A549 (cell line): ENCODE data around the gene MAML1. TPM values are rescaled to one million over a fixed set of nuclear protein-coding genes. Genes with fewer than 3 reads are reported as not detected.
A peak's percentile ranks its signal among the peaks of the same experiment; 100 is the strongest.

Experiments
- ATAC-seq, 2 experiments: fragments of 200-7000 bp in 1 of 2; fragments of >200 bp in 1 of 2; cut with Nextera tagmentation in 1 of 2; cut with Tn5 transposase in 1 of 2; 3 replicates each; pipeline versions ENCODE4 v1.8.0 to v1.9.1; 2018 to 2020; ENCODE audit warnings: mild to moderate bottlenecking in 1 of 2, moderate library complexity in 1 of 2
- CTCF ChIA-PET: fragments of 300-600 bp; sonication (Branson Sonifier 250); formaldehyde crosslinking; extraction: SDS; loops from one replicate; lab custom pipeline; 2021; ENCODE audit warnings: antibody characterized with exemption, inconsistent platforms; lab: Yijun Ruan, JAX
- POLR2A ChIA-PET: fragments of 350-600 bp; formaldehyde crosslinking; extraction: SDS; loops from one replicate; lab custom pipeline; 2021; ENCODE audit warnings: antibody characterized with exemption, inconsistent platforms; lab: Yijun Ruan, JAX
- DNase-seq, 2 experiments: peaks; one replicate each; pipeline versions ENCODE4 v3.0.0 to v3.0.0-alpha.2; 2011 to 2016; ENCODE audit warnings: low read depth in 1 of 2, low spot score in 1 of 2
- FAIRE-seq: peaks from 2 replicates; lab custom pipeline; 2011; peaks lifted over from hg19 to GRCh38; lab: Jason Lieb, UNC
- H3K27ac ChIP-seq, 2 experiments: fragments of >200 bp; sonication (Bioruptor Twin); formaldehyde crosslinking; 3 replicates each; pipeline ENCODE4 v1.5.1; 2016 to 2017
- H3K4me1 ChIP-seq: fragments of >200 bp; sonication (Bioruptor Twin); formaldehyde crosslinking; 3 replicates; pipeline ENCODE4 v1.6.1; 2016
- H3K4me2 ChIP-seq: fragments of >200 bp; sonication (Bioruptor Twin); formaldehyde crosslinking; 3 replicates; pipeline ENCODE4 v1.6.1; 2016
- H3K4me3 ChIP-seq: fragments of >200 bp; sonication (Bioruptor Twin); formaldehyde crosslinking; 3 replicates; pipeline ENCODE4 v1.5.1; 2016
- H3K9me3 ChIP-seq: fragments of >200 bp; sonication (Bioruptor Twin); formaldehyde crosslinking; 3 replicates; pipeline ENCODE4 v1.6.1; 2016
- BHLHE40 ChIP-seq: IDR thresholded peaks from 2 replicates; pipeline ENCODE4 v1.6.1; 2012; ENCODE audit warnings: low read depth, low read length, inconsistent platforms
- CBX8 ChIP-seq: fragments of 200-600 bp; sonication (generic); IDR thresholded peaks from 2 replicates; pipeline ENCODE4 v1.6.1; 2016
- CEBPB ChIP-seq, 2 experiments: fragments of >200 bp in 1 of 2; sonication (Bioruptor Twin) in 1 of 2; formaldehyde crosslinking in 1 of 2; IDR thresholded peaks; 2 replicates each; pipeline ENCODE4 v1.6.1; 2012 to 2016
- CHD4 ChIP-seq: fragments of 200-600 bp; sonication (generic); IDR thresholded peaks from 2 replicates; pipeline ENCODE4 v1.6.1; 2016; ENCODE audit warnings: antibody characterized with exemption, mild to moderate bottlenecking, borderline replicate concordance
- EHMT2 ChIP-seq: fragments of 200-600 bp; sonication (generic); IDR thresholded peaks from 2 replicates; pipeline ENCODE4 v1.6.1; 2016; ENCODE audit warnings: antibody characterized with exemption, low read depth, mild to moderate bottlenecking, moderate library complexity
- FOSB ChIP-seq: fragments of 250-450 bp; sonication (Bioruptor Pico); IDR thresholded peaks from 2 replicates; pipeline ENCODE4 v1.5.0; 2020; ENCODE audit warnings: mild to moderate bottlenecking, moderate library complexity
- GATA3 ChIP-seq: IDR thresholded peaks from 2 replicates; pipeline ENCODE4 v1.6.1; 2012; ENCODE audit warnings: borderline replicate concordance
- HEYL ChIP-seq: fragments of 250-450 bp; sonication (Bioruptor Pico); IDR thresholded peaks from 2 replicates; pipeline ENCODE4 v1.8.0; 2021; ENCODE audit warnings: mild to moderate bottlenecking, moderate library complexity
- HOXA7 ChIP-seq: fragments of 250-450 bp; sonication (Bioruptor Pico); IDR thresholded peaks from 2 replicates; pipeline ENCODE4 v1.5.0; 2020; ENCODE audit warnings: mild to moderate bottlenecking, moderate library complexity
- HOXB13 ChIP-seq: fragments of 250-450 bp; sonication (Bioruptor Pico); IDR thresholded peaks from 2 replicates; pipeline ENCODE4 v1.5.0; 2020; ENCODE audit warnings: low read depth, mild to moderate bottlenecking, moderate library complexity
- MYC ChIP-seq: IDR thresholded peaks from 2 replicates; pipeline ENCODE4 v1.6.1; 2012; ENCODE audit warnings: mild to moderate bottlenecking, inconsistent platforms, low read length, improper control_type of control experiment, borderline replicate concordance
- NFE2L2 ChIP-seq: fragments of 150-350 bp; conservative IDR thresholded peaks from 2 replicates; pipeline ENCODE4 v1.6.1; 2014; ENCODE audit warnings: low read length
- NR3C1 ChIP-seq: fragments of >200 bp; sonication (Bioruptor Twin); formaldehyde crosslinking; IDR thresholded peaks from 3 replicates; pipeline ENCODE4 v1.6.1; 2017
- PBX3 ChIP-seq: IDR thresholded peaks from 2 replicates; pipeline ENCODE4 v1.6.1; 2012
- PHF8 ChIP-seq: fragments of 200-600 bp; sonication (generic); IDR thresholded peaks from 2 replicates; pipeline ENCODE4 v1.6.1; 2016; ENCODE audit warnings: low read depth, mild to moderate bottlenecking, antibody characterized with exemption, moderate library complexity, borderline replicate concordance
- RFX5 ChIP-seq: fragments of 450-650 bp; IDR thresholded peaks from 2 replicates; pipeline ENCODE4 v1.7.1; 2014; ENCODE audit warnings: antibody characterized with exemption, mild to moderate bottlenecking, moderate library complexity
- RNF2 ChIP-seq: fragments of 200-600 bp; sonication (generic); IDR thresholded peaks from 2 replicates; pipeline ENCODE4 v1.6.1; 2016; ENCODE audit warnings: low read depth, mild to moderate bottlenecking, antibody characterized with exemption, moderate library complexity, borderline replicate concordance
- SREBF2 ChIP-seq: fragments of 450-650 bp; IDR thresholded peaks from 2 replicates; pipeline ENCODE4 v1.6.1; 2014; ENCODE audit warnings: mild to moderate bottlenecking, moderate library complexity
- TP53 ChIP-seq: fragments of 250-450 bp; sonication (Bioruptor Pico); IDR thresholded peaks from 2 replicates; pipeline ENCODE4 v1.5.0; 2021; ENCODE audit warnings: mild to moderate bottlenecking, moderate library complexity
- USF2 ChIP-seq: fragments of 450-650 bp; IDR thresholded peaks from 2 replicates; pipeline ENCODE4 v1.6.1; 2014; ENCODE audit warnings: antibody characterized with exemption
- ZNF302 ChIP-seq: fragments of 250-450 bp; sonication (Bioruptor Pico); IDR thresholded peaks from 2 replicates; pipeline ENCODE4 v1.9.0; 2021; ENCODE audit warnings: inconsistent platforms, mild to moderate bottlenecking, moderate library complexity
- WGBS: methylation state at CpG from one replicate; pipeline ENCODE4 v1.1.6; 2017; ENCODE audit errors: missing lambda C conversion rate; 5-methylcytosine and 5-hydroxymethylcytosine counted together
- polyA plus RNA-seq, 4 experiments: library from polyadenylated mRNA; depleted of rRNA in 3 of 4; stranded (reverse); fragments of >200 nt; fragmentation: RNase III in 1 of 4; extraction: RNeasy Plus Mini Kit Qiagen cat#74134 plus additional on column Dnase treatment in 1 of 4; gene quantifications; 2 replicates in 3 of 4; 3 replicates in 1 of 4; pipeline ENCODE4 v1.2.3, GENCODE V29; 2011 to 2017

Gene MAML1
- polyA plus RNA-seq, 2 of the 4 experiments (the other 2 are of a cell fraction) = 6.9 to 12.0 TPM

- TF ChIP-seq NFE2L2 (no peak), CBX8 (no peak), CEBPB (IDR thresholded peaks at IDR 0.05) (no peak), RFX5 (no peak), TP53 (CRISPR knock-in tag) (no peak), USF2 (no peak), RNF2 (no peak), MYC (no peak), BHLHE40 (no peak), CHD4 (no peak), EHMT2 (no peak), FOSB (CRISPR knock-in tag) (no peak)
- Histone ChIP-seq H3K4me1 (peaks cover 26% of the 10 kb centered on the region), H3K9me3 (no peaks in the 10 kb centered on the region), H3K27ac (no peak overlapping the region), H3K4me2 (no peak overlapping the region), H3K4me3 (no peak overlapping the region)
- ChIA-PET POLR2A (interaction anchor here (1.1 kb wide), 1 partner anchor 67 kb away, joined by 3 read pairs; no protein-coding TSS in a partner anchor), CTCF (interaction anchor here (1.1 to 1.6 kb wide), 4 partner anchors 19 to 62 kb away, joined by 3 to 5 read pairs (median 4); no protein-coding TSS in a partner anchor)
- DNase-seq (no peak), FAIRE-seq (no peak), ATAC-seq (no peak)
- whole genome bisulfite sequencing = 64% methylated on average over 3 of the region's 3 CpGs
Measured at GRCh38 chr5:179730356-179730755, 2.3 kb upstream of the MAML1 start.

- ChIA-PET POLR2A (interaction anchor here (1.1 kb wide), 1 partner anchor 66 kb away, joined by 3 read pairs; no protein-coding TSS in a partner anchor), CTCF (interaction anchor here (0.7 to 1.6 kb wide), 4 partner anchors 9 to 63 kb away, joined by 3 to 5 read pairs (median 3); no protein-coding TSS in a partner anchor)
- no peak overlapping the region for H3K27ac ChIP-seq
- H3K4me3 ChIP-seq = no peak overlapping the region
- FAIRE-seq (no peak), ATAC-seq (no peak), DNase-seq (no peak)
- no peak overlapping the region; the same call in 2 of the 3 replicates for H3K4me2 ChIP-seq
- H3K9me3 ChIP-seq = no peaks in the 10 kb centered on the region
- TF ChIP-seq HEYL (CRISPR knock-in tag) (no peak), GATA3 (no peak)
- peaks cover 26% of the 10 kb centered on the region for H3K4me1 ChIP-seq
- WGBS = 88% methylated on average over 3 of the region's 3 CpGs
Measured at GRCh38 chr5:179730852-179731251, 1.8 kb upstream of the MAML1 start.

GRCh38 chr5:179731791-179732411, 721 bp upstream of the MAML1 start:
- CTCF ChIA-PET = interaction anchor here (0.9 to 1.9 kb wide), 6 partner anchors 11 to 73 kb away, joined by 3 to 11 read pairs (median 4); no protein-coding TSS in a partner anchor
- ATAC-seq (peak; percentile 34 to 44; a peak in 5 of 6 replicates), DNase-seq (no peak), FAIRE-seq (no peak)
- H3K4me3 ChIP-seq = peak overlapping the region; percentile 40
- TF ChIP-seq HOXB13 (CRISPR knock-in tag) = no peak
- no peak for TF ChIP-seq PHF8
- peak; percentile 35 to 49; a peak in 2 of 4 replicates for TF ChIP-seq CEBPB (IDR thresholded peaks at IDR 0.05)
- TF ChIP-seq PBX3 = no peak
- TF ChIP-seq ZNF302 = no peak
- no peak for TF ChIP-seq SREBF2
- no peak for TF ChIP-seq NR3C1
- TF ChIP-seq HOXA7 (CRISPR knock-in tag) = peak; percentile 54; the same call in 1 of the 2 replicates
- WGBS = 22% methylated on average over 24 of the region's 24 CpGs
- peak overlapping the region; percentile 95 for H3K4me2 ChIP-seq
- H3K9me3 ChIP-seq = no peaks in the 10 kb centered on the region
- POLR2A ChIA-PET = interaction anchor here (0.5 to 1.6 kb wide), 14 partner anchors 9 to 710 kb away, joined by 3 to 10 read pairs (median 3); partner anchors contain the start of genes CBY3, HNRNPH1 and RUFY1
- peaks cover 26% of the 10 kb centered on the region for H3K4me1 ChIP-seq
- peak overlapping the region; percentile 74 to 83 for H3K27ac ChIP-seq
